AG09309 (cell line): ENCODE results near the gene DNAJC4.

Experiments
- DNase-seq: peaks from one replicate; pipeline ENCODE4 v3.0.0-alpha.2; 2010; ENCODE audit warnings: low read depth
- H3K4me3 ChIP-seq: 2 replicates; pipeline ENCODE4 v1.5.1; 2011; ENCODE audit warnings: mild to moderate bottlenecking, low read depth, low read length, moderate library complexity; ENCODE audit not compliant: control insufficient read depth
- TF ChIP-seq, protein P1 (sequence below): IDR thresholded peaks from 2 replicates; pipeline ENCODE4 v1.5.1; 2011; ENCODE audit warnings: mild to moderate bottlenecking, low read depth, low read length, inconsistent platforms; ENCODE audit not compliant: insufficient read depth, control insufficient read depth; ENCODE audit errors: missing control alignments

Gene DNAJC4

DNA sequence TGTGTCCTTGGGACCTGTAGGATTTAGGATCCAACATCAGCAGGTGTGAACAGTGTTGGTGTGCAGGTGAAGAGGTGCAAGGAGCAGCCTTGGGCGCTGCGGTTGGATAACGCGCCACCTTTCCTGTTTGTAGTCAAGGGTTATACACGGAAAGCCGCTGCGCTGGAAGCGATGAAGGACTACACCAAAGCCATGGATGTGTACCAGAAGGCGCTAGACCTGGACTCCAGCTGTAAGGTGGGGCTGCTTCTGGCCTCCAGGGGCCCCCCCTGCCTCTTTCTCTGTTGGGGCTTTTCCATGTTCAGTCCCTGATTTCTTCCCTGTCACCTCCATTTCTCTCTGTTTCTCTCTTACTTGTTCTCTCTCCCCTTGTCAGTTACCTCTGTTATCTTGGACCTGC, 27.4 kb upstream of the DNAJC4 start:
- no peak overlapping the region for H3K4me3 ChIP-seq
- TF ChIP-seq, protein P1, sequence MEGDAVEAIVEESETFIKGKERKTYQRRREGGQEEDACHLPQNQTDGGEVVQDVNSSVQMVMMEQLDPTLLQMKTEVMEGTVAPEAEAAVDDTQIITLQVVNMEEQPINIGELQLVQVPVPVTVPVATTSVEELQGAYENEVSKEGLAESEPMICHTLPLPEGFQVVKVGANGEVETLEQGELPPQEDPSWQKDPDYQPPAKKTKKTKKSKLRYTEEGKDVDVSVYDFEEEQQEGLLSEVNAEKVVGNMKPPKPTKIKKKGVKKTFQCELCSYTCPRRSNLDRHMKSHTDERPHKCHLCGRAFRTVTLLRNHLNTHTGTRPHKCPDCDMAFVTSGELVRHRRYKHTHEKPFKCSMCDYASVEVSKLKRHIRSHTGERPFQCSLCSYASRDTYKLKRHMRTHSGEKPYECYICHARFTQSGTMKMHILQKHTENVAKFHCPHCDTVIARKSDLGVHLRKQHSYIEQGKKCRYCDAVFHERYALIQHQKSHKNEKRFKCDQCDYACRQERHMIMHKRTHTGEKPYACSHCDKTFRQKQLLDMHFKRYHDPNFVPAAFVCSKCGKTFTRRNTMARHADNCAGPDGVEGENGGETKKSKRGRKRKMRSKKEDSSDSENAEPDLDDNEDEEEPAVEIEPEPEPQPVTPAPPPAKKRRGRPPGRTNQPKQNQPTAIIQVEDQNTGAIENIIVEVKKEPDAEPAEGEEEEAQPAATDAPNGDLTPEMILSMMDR, result no peak
- no peak for DNase-seq

DNA sequence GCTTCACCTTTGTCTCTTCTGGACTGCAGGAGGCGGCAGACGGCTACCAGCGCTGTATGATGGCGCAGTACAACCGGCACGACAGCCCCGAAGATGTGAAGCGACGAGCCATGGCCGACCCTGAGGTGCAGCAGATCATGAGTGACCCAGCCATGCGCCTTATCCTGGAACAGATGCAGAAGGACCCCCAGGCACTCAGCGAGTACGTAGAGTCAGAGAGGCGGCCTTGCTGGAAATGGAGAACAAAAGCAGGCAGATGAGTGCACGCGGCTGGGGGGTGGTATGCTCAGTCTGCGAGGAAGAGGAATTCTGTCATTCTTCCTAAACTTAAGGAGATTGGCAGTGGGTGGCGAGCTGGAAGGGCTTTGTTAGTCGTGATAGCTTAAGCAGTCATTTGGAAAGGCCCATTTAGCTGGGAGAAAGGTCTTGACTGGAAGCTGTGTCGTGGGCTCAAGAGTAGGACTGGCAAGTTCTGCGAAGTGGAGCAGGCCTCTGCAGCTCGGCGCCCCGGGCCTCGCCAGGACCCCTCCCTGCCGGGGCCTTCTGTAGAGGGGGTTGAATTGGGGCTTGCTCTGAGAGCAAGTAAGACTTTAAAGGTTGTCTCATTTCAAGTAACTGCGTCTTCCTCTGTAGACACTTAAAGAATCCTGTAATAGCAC, 26.8 kb upstream of the DNAJC4 start:
- DNase-seq, result no peak
- no peak overlapping the region for H3K4me3 ChIP-seq
- TF ChIP-seq, protein P1, result no peak

DNA sequence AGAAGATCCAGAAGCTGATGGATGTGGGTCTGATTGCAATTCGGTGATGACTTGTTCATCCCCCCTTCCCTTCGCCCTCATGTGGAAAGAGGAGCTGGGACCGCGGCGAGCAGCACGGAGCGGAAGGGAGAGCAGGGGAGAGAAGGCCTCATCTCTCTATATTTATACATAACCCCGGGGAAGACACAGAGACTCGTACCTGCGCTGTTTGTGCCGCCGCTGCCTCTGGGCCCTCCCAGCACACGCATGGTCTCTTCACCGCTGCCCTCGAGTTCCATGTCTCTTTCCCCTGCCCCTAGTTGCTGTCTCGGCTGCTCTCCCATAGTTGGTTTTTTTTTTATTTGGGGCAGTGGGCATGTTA, 26.3 kb upstream of the DNAJC4 start:
- DNase-seq, result no peak
- H3K4me3 ChIP-seq, result no peak overlapping the region
- TF ChIP-seq, protein P1, result no peak

DNA sequence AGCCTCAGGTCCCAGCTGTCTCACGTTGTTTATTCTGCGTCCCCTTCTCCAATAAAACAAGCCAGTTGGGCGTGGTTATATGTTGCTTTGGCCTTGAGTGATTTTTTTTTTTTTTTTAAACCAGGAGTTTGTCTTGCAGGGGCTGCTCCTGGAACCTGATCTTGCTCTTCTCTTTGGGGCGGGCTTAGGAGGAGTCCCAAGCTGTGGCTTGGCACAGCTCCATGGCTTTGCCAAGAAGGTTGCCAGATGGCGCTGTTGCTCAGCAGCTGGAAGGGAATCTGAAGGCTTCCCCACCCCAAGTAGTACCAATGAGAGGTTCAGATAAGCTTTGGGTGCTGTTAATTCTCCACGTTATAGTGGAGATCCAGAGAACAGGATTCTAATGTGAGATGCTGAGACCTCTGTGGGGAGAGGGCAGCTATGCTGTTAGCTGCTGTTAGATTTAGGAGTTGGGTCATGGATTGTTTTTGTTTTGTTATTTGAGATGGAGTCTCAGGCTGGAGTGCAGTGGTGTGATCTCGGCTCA, 25.8 kb upstream of the DNAJC4 start:
- DNase-seq, result peak; percentile 83
- H3K4me3 ChIP-seq, result no peak overlapping the region
- TF ChIP-seq, protein P1, result peak; percentile 83

DNA sequence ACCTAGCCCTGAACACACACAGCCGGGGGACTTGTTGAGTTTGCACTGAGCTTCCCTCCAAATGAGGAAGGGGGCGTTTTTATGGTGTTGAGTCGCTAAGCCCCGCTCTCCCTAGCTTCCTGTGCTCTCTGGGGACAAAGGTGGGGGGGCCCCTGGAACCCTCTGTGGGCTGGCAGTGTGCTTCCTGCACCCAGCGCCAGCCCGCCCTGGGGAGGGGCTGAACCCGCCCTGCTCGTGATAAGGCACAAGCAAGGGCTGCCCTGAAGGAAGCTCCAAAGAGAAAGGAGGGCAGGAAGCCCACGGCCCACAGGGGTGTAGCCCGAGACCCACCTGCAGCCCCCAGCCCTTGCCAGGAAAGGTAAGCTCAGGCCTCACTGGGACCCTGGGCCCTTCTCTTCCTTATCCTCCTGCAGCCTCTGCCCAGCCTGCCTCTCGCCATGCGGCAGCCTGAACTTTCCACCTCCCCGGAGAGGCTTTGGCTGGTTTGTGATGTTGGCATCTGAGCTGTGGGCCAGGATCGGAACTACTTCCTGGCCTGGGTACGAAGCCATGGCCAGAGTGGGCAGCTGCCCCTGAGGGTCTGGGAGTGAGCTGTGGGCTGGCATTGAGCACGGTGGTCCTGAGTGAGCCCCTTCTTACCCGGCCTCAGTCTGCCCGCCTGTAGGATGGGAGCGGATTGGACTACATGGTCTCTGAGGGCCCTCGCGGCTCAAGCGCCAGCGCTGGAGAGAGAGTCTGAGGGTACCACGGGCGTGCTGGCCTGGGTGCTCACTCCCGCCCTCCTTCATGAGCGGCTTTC, 23.7 kb upstream of the DNAJC4 start, which contains the start of gene FERMT3:
Gene FERMT3, plus strand, starts transcription at position 265 of the 799 bp plus-strand sequence. CDS start 644 bp downstream, outside the sequence.
- H3K4me3 ChIP-seq, result no peak within 1 kb of the TSS
- TF ChIP-seq, protein P1, result no peak
- DNase-seq, result no peak

DNA sequence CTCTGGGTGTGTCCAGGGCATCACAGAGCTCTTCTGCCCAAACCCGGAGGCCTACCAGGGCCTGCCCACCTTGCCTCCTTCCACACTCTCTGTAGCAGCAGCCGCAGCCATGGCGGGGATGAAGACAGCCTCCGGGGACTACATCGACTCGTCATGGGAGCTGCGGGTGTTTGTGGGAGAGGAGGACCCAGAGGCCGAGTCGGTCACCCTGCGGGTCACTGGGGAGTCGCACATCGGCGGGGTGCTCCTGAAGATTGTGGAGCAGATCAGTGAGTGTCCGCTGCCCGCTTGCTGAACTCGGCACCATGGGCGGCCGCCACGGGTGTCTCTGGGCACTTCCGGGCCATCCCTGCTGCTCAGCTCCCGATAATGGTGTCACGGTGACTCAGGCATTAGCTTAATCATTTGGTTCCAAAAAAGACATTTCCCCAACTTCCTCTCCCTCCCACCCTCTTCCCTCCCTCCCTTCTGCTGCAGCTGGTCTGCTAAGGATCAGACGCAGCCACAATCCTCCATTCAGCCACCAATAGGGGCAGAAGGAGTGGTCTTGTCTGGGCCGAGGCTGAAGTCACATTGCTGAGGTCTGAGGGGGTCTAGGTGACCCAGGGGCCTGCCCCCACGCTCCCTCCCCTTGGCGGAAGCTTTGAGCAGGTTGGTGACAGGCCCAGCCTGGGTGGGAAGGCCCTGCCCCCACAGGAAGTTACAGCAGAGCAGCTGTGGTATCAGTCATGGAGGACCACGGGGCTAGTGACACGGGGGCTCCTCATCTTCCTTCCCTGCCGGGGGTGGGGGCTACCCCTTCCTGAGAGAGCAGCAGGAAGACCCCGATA, 22.9 kb upstream of the DNAJC4 start:
- H3K4me3 ChIP-seq, result no peak overlapping the region
- no peak for DNase-seq
- TF ChIP-seq, protein P1, result no peak
